A549 (cell line): ENCODE data around the gene ABI3BP. TPM values are rescaled to one million over a fixed set of nuclear protein-coding genes. Genes with fewer than 3 reads are reported as not detected.

Experiments
- ATAC-seq, 2 experiments: fragments of 200-7000 bp in 1 of 2; fragments of >200 bp in 1 of 2; cut with Nextera tagmentation in 1 of 2; cut with Tn5 transposase in 1 of 2; 3 replicates each; pipeline versions ENCODE4 v1.8.0 to v1.9.1; 2018 to 2020; ENCODE audit warnings: mild to moderate bottlenecking in 1 of 2, moderate library complexity in 1 of 2
- CTCF ChIA-PET: fragments of 300-600 bp; sonication (Branson Sonifier 250); formaldehyde crosslinking; extraction: SDS; loops from one replicate; lab custom pipeline; 2021; ENCODE audit warnings: antibody characterized with exemption, inconsistent platforms; lab: Yijun Ruan, JAX
- POLR2A ChIA-PET: fragments of 350-600 bp; formaldehyde crosslinking; extraction: SDS; loops from one replicate; lab custom pipeline; 2021; ENCODE audit warnings: antibody characterized with exemption, inconsistent platforms; lab: Yijun Ruan, JAX
- DNase-seq, 2 experiments: peaks; one replicate each; pipeline versions ENCODE4 v3.0.0 to v3.0.0-alpha.2; 2011 to 2016; ENCODE audit warnings: low read depth in 1 of 2, low spot score in 1 of 2
- FAIRE-seq: peaks from 2 replicates; lab custom pipeline; 2011; peaks lifted over from hg19 to GRCh38; lab: Jason Lieb, UNC
- H3K27ac ChIP-seq, 2 experiments: fragments of >200 bp; sonication (Bioruptor Twin); formaldehyde crosslinking; 3 replicates each; pipeline ENCODE4 v1.5.1; 2016 to 2017
- H3K4me1 ChIP-seq: fragments of >200 bp; sonication (Bioruptor Twin); formaldehyde crosslinking; 3 replicates; pipeline ENCODE4 v1.6.1; 2016
- H3K4me2 ChIP-seq: fragments of >200 bp; sonication (Bioruptor Twin); formaldehyde crosslinking; 3 replicates; pipeline ENCODE4 v1.6.1; 2016
- H3K4me3 ChIP-seq: fragments of >200 bp; sonication (Bioruptor Twin); formaldehyde crosslinking; 3 replicates; pipeline ENCODE4 v1.5.1; 2016
- H3K9me3 ChIP-seq: fragments of >200 bp; sonication (Bioruptor Twin); formaldehyde crosslinking; 3 replicates; pipeline ENCODE4 v1.6.1; 2016
- CBX2 ChIP-seq: fragments of 200-600 bp; sonication (generic); IDR thresholded peaks from 2 replicates; pipeline ENCODE4 v1.6.1; 2016; ENCODE audit warnings: low read depth, mild to moderate bottlenecking, borderline replicate concordance
- CBX8 ChIP-seq: fragments of 200-600 bp; sonication (generic); IDR thresholded peaks from 2 replicates; pipeline ENCODE4 v1.6.1; 2016
- FOSB ChIP-seq: fragments of 250-450 bp; sonication (Bioruptor Pico); IDR thresholded peaks from 2 replicates; pipeline ENCODE4 v1.5.0; 2020; ENCODE audit warnings: mild to moderate bottlenecking, moderate library complexity
- FOSL2 ChIP-seq, 2 experiments: fragments of 450-650 bp in 1 of 2; fragments of >200 bp in 1 of 2; sonication (Bioruptor Twin) in 1 of 2; formaldehyde crosslinking; IDR thresholded peaks; 2 replicates each; pipeline versions ENCODE4 v1.5.0 to v1.6.1; 2016 to 2020; ENCODE audit warnings: mild to moderate bottlenecking in 1 of 2, moderate library complexity in 1 of 2
- GATA3 ChIP-seq: IDR thresholded peaks from 2 replicates; pipeline ENCODE4 v1.6.1; 2012; ENCODE audit warnings: borderline replicate concordance
- HDAC2 ChIP-seq: fragments of 200-600 bp; sonication (generic); IDR thresholded peaks from 2 replicates; pipeline ENCODE4 v1.6.1; 2016
- KDM1A ChIP-seq: fragments of 200-600 bp; sonication (generic); IDR thresholded peaks from 2 replicates; pipeline ENCODE4 v1.6.1; 2016; ENCODE audit warnings: low read depth, mild to moderate bottlenecking
- MAFK ChIP-seq: fragments of 450-650 bp; IDR thresholded peaks from 2 replicates; pipeline ENCODE4 v1.6.1; 2014; ENCODE audit not compliant: partially characterized antibody
- NFE2L2 ChIP-seq: fragments of 150-350 bp; conservative IDR thresholded peaks from 2 replicates; pipeline ENCODE4 v1.6.1; 2014; ENCODE audit warnings: low read length
- NR3C1 ChIP-seq: fragments of >200 bp; sonication (Bioruptor Twin); formaldehyde crosslinking; IDR thresholded peaks from 3 replicates; pipeline ENCODE4 v1.6.1; 2017
- RAD21 ChIP-seq, 2 experiments: fragments of >200 bp in 1 of 2; sonication (Bioruptor Twin) in 1 of 2; formaldehyde crosslinking in 1 of 2; IDR thresholded peaks in 1 of 2; conservative IDR thresholded peaks in 1 of 2; 2 replicates in 1 of 2; 3 replicates in 1 of 2; pipeline ENCODE4 v1.6.1; 2012 to 2018; ENCODE audit warnings: inconsistent platforms in 1 of 2
- RFX5 ChIP-seq: fragments of 450-650 bp; IDR thresholded peaks from 2 replicates; pipeline ENCODE4 v1.7.1; 2014; ENCODE audit warnings: antibody characterized with exemption, mild to moderate bottlenecking, moderate library complexity
- RNF2 ChIP-seq: fragments of 200-600 bp; sonication (generic); IDR thresholded peaks from 2 replicates; pipeline ENCODE4 v1.6.1; 2016; ENCODE audit warnings: low read depth, mild to moderate bottlenecking, antibody characterized with exemption, moderate library complexity, borderline replicate concordance
- SREBF2 ChIP-seq: fragments of 450-650 bp; IDR thresholded peaks from 2 replicates; pipeline ENCODE4 v1.6.1; 2014; ENCODE audit warnings: mild to moderate bottlenecking, moderate library complexity
- TP53 ChIP-seq: fragments of 250-450 bp; sonication (Bioruptor Pico); IDR thresholded peaks from 2 replicates; pipeline ENCODE4 v1.5.0; 2021; ENCODE audit warnings: mild to moderate bottlenecking, moderate library complexity
- WGBS: methylation state at CpG from one replicate; pipeline ENCODE4 v1.1.6; 2017; ENCODE audit errors: missing lambda C conversion rate; 5-methylcytosine and 5-hydroxymethylcytosine counted together
- polyA plus RNA-seq, 4 experiments: library from polyadenylated mRNA; depleted of rRNA in 3 of 4; stranded (reverse); fragments of >200 nt; fragmentation: RNase III in 1 of 4; extraction: RNeasy Plus Mini Kit Qiagen cat#74134 plus additional on column Dnase treatment in 1 of 4; gene quantifications; 2 replicates in 3 of 4; 3 replicates in 1 of 4; pipeline ENCODE4 v1.2.3, GENCODE V29; 2011 to 2017
- TF ChIP-seq, protein P1 (sequence below): IDR thresholded peaks from 2 replicates; pipeline ENCODE4 v1.6.1; 2012
- TF ChIP-seq, protein P2 (sequence below): fragments of 150-350 bp; IDR thresholded peaks from 2 replicates; pipeline ENCODE4 v1.6.1; 2014; ENCODE audit warnings: low read depth, mild to moderate bottlenecking, low read length
- TF ChIP-seq, protein P3 (sequence below): fragments of 250-450 bp; sonication (Bioruptor Pico); IDR thresholded peaks from 2 replicates; pipeline ENCODE4 v1.5.0; 2020; ENCODE audit warnings: low read depth, mild to moderate bottlenecking, moderate library complexity
- TF ChIP-seq, protein P4 (sequence below): fragments of 250-450 bp; sonication (Bioruptor Pico); IDR thresholded peaks from 2 replicates; pipeline ENCODE4 v1.5.0; 2021; ENCODE audit warnings: mild to moderate bottlenecking, moderate library complexity, borderline replicate concordance
- TF ChIP-seq, protein P5 (sequence below): IDR thresholded peaks from 2 replicates; pipeline ENCODE4 v1.6.1; 2012; ENCODE audit warnings: low read depth, borderline replicate concordance

ABI3BP gene
- polyA plus RNA-seq, 2 of the 4 experiments (the other 2 are of a cell fraction): 1.3 to 1.8 TPM

DNA sequence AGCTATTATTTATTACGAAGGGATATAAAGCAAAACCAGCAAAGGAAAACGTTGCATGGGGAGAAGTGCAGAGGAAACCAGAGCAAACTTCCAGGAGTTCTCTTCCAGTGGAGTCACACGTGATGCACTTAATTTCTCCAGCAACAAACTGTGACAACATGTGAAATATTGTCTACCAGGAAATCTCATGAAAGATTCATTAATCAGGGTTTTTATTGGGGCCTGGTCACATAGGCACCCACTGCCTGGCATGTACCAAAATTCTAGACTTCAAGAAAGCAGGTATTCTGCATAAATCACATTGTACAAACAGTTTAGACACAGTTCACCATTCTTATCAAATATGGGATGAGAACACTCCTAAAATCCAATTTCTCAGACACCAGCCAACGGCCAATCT lies 289.4 kb downstream of the ABI3BP start:
- FAIRE-seq: no peak
- WGBS: 67% methylated on average over 4 of the region's 4 CpGs
- ChIA-PET CTCF (no interaction called here), POLR2A (no interaction called here)
- no peak overlapping the region for H3K27ac ChIP-seq
- H3K4me3 ChIP-seq: no peak overlapping the region
- no peak overlapping the region for H3K4me2 ChIP-seq
- no peaks in the 10 kb centered on the region for H3K4me1 ChIP-seq
- no peak for ATAC-seq
- DNase-seq: no peak
- TF ChIP-seq RNF2 (no peak), MAFK (no peak), FOSB (no peak)
- TF ChIP-seq, protein P1, sequence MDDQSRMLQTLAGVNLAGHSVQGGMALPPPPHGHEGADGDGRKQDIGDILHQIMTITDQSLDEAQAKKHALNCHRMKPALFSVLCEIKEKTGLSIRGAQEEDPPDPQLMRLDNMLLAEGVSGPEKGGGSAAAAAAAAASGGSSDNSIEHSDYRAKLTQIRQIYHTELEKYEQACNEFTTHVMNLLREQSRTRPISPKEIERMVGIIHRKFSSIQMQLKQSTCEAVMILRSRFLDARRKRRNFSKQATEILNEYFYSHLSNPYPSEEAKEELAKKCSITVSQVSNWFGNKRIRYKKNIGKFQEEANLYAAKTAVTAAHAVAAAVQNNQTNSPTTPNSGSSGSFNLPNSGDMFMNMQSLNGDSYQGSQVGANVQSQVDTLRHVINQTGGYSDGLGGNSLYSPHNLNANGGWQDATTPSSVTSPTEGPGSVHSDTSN: no peak
- TF ChIP-seq, protein P2, sequence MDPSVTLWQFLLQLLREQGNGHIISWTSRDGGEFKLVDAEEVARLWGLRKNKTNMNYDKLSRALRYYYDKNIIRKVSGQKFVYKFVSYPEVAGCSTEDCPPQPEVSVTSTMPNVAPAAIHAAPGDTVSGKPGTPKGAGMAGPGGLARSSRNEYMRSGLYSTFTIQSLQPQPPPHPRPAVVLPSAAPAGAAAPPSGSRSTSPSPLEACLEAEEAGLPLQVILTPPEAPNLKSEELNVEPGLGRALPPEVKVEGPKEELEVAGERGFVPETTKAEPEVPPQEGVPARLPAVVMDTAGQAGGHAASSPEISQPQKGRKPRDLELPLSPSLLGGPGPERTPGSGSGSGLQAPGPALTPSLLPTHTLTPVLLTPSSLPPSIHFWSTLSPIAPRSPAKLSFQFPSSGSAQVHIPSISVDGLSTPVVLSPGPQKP: no peak
- TF ChIP-seq, protein P3, sequence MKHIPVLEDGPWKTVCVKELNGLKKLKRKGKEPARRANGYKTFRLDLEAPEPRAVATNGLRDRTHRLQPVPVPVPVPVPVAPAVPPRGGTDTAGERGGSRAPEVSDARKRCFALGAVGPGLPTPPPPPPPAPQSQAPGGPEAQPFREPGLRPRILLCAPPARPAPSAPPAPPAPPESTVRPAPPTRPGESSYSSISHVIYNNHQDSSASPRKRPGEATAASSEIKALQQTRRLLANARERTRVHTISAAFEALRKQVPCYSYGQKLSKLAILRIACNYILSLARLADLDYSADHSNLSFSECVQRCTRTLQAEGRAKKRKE (CRISPR knock-in tag): no peak
- H3K9me3 ChIP-seq: no peaks in the 10 kb centered on the region

DNA sequence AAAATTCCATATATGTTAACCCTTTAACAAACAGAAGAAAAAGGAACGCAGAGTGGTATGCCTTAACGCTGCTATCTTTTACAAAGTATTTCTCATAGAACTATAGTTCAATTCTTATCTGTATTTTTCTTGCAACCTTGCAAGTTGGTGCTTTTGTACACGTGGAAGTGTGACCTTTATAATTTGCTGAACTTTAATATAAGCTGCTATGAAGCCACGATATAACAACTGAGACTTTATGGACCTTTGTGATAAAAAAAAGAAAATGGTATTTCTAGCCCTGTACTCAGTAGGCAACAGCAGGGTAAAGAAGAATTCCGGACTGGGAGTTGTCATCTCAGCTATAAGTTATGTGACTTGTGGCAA lies 290.3 kb downstream of the ABI3BP start:
- ChIA-PET POLR2A (no interaction called here), CTCF (interaction anchor here (1.0 kb wide), 1 partner anchor 240 kb away, joined by 4 read pairs; no protein-coding TSS in a partner anchor)
- H3K4me3 ChIP-seq: no peak overlapping the region
- no peaks in the 10 kb centered on the region for H3K9me3 ChIP-seq
- no peak for DNase-seq
- H3K27ac ChIP-seq: peak overlapping the region in 1 of 2 experiments; percentile 32; a peak in 2 of 6 replicates
- 76% methylated on average over 5 of the region's 5 CpGs for WGBS
- H3K4me1 ChIP-seq: no peaks in the 10 kb centered on the region
- FAIRE-seq: no peak
- no peak overlapping the region for H3K4me2 ChIP-seq
- TF ChIP-seq TP53 (CRISPR knock-in tag) (no peak), GATA3 (no peak), KDM1A (no peak)
- ATAC-seq: no peak

DNA sequence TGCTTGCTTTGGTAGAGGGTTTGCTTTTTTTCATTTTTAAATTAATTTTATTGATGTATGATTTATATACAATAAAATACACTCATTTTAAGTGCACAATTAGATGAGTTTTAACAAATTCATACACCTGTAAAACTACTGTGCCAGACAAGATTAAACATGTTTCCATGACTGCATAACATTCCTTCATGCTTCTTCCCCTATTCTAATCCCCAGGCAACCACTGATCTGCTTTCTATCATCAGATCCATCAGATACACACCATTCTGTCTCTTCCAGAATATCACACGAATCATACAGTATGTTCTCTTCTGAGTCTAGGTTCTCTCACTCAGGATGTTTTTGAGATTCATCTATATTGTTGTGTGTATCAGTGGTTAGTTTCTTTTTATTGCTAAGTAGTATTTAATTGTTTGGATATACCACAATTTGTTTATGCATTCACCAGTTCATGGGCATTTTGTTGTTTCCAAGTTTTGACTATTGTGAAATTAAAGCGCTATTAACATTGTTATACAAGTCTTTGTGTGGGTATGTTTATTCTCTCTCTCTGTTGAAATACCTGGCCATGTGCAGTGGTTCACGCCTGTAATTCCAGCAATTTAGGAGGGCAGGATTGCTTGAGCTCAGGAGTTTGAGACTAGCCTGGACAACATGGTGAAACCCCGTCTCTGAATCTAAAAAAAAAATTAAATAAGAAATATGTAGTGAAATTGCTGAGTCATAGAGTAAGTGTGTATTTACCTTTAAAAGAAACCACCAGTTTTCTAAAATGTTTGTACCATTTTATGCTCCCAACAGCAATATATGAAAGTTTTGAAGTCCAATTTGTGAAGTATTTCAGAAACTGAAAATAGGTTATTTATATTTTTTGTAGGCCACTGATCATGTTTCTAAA lies 290.9 kb downstream of the ABI3BP start:
- ATAC-seq (no peak), FAIRE-seq (no peak), DNase-seq (no peak)
- Histone ChIP-seq H3K27ac (peak overlapping the region in 1 of 2 experiments; percentile 29; a peak in 1 of 6 replicates), H3K4me1 (no peaks in the 10 kb centered on the region), H3K9me3 (no peaks in the 10 kb centered on the region), H3K4me2 (no peak overlapping the region), H3K4me3 (no peak overlapping the region)
- ChIA-PET POLR2A (no interaction called here), CTCF (interaction anchor here (1.0 kb wide), 1 partner anchor 240 kb away, joined by 4 read pairs; no protein-coding TSS in a partner anchor)
- 68% methylated on average over 4 of the region's 4 CpGs for WGBS
- TF ChIP-seq NFE2L2 (peak; percentile 82), CBX8 (no peak), MAFK (peak; percentile 89)

DNA sequence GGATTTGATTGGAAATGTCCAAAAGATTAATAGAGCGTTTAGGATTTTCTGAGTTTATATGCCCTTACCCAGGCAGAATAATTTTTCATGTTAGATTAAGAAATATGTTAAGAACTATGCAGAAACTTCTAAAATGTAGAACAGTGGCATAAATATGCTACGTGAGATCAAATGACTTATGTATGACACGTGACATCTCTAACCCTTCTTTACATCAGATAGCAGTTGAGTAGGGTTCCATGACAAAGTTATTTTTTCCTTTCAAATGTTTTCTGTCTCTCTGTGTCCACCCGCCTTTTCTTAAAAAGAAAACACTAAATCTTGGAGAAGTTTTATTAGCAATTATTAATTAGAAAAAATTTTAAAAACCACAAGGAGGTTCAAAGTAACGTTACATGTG lies 292.5 kb downstream of the ABI3BP start:
- Histone ChIP-seq H3K27ac (no peak overlapping the region), H3K4me2 (no peak overlapping the region), H3K4me3 (no peak overlapping the region), H3K4me1 (no peaks in the 10 kb centered on the region), H3K9me3 (no peaks in the 10 kb centered on the region)
- 78% methylated on average over 5 of the region's 5 CpGs for WGBS
- DNase-seq: no peak
- no peak for FAIRE-seq
- TF ChIP-seq CBX2: no peak
- TF ChIP-seq, protein P4, sequence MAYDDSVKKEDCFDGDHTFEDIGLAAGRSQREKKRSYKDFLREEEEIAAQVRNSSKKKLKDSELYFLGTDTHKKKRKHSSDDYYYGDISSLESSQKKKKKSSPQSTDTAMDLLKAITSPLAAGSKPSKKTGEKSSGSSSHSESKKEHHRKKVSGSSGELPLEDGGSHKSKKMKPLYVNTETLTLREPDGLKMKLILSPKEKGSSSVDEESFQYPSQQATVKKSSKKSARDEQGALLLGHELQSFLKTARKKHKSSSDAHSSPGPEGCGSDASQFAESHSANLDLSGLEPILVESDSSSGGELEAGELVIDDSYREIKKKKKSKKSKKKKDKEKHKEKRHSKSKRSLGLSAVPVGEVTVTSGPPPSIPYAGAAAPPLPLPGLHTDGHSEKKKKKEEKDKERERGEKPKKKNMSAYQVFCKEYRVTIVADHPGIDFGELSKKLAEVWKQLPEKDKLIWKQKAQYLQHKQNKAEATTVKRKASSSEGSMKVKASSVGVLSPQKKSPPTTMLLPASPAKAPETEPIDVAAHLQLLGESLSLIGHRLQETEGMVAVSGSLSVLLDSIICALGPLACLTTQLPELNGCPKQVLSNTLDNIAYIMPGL (CRISPR knock-in tag): no peak
- TF ChIP-seq RAD21 (conservative IDR thresholded peaks at IDR 0.05 in 1 of 2, IDR thresholded peaks at IDR 0.05 in 1 of 2): no peak
- no peak for TF ChIP-seq HDAC2
- TF ChIP-seq, protein P5, sequence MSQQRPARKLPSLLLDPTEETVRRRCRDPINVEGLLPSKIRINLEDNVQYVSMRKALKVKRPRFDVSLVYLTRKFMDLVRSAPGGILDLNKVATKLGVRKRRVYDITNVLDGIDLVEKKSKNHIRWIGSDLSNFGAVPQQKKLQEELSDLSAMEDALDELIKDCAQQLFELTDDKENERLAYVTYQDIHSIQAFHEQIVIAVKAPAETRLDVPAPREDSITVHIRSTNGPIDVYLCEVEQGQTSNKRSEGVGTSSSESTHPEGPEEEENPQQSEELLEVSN: no peak
- no peak for TF ChIP-seq KDM1A
- TF ChIP-seq RFX5: no peak
- TF ChIP-seq FOSL2 (IDR thresholded peaks at IDR 0.05): no peak
- no peak for TF ChIP-seq FOSL2 (CRISPR knock-in tag; IDR thresholded peaks at IDR 0.05)
- TF ChIP-seq SREBF2: no peak
- TF ChIP-seq NR3C1: no peak
- ATAC-seq: no peak
- ChIA-PET CTCF (no interaction called here), POLR2A (no interaction called here)
